Endothelial cell (in vitro differentiated cells): ENCODE results near the gene CYFIP1. TPM values are rescaled to one million over a fixed set of nuclear protein-coding genes. Genes with fewer than 3 reads are reported as not detected.

ENCODE experiments used
- DNase-seq: peaks from one replicate; pipeline ENCODE4 v3.0.0; 2021; ENCODE audit warnings: low spot score
- H3K27ac Mint-ChIP-seq: one replicate; pipeline ENCODE4 v1.8.0; 2021; ENCODE audit warnings: mixed read lengths, inconsistent platforms; ENCODE audit not compliant: unreplicated experiment
- H3K27me3 Mint-ChIP-seq: one replicate; pipeline ENCODE4 v1.8.0; 2021; ENCODE audit warnings: mild to moderate bottlenecking, moderate library complexity, mixed read lengths, inconsistent platforms; ENCODE audit not compliant: unreplicated experiment
- H3K36me3 Mint-ChIP-seq: one replicate; pipeline ENCODE4 v1.8.0; 2021; ENCODE audit warnings: mild to moderate bottlenecking, low read depth, mixed read lengths, inconsistent platforms; ENCODE audit not compliant: unreplicated experiment
- H3K4me1 Mint-ChIP-seq: one replicate; pipeline ENCODE4 v1.8.0; 2021; ENCODE audit warnings: mild to moderate bottlenecking, mixed read lengths, inconsistent platforms; ENCODE audit not compliant: unreplicated experiment
- H3K4me3 Mint-ChIP-seq: one replicate; pipeline ENCODE4 v1.8.0; 2021; ENCODE audit warnings: mild to moderate bottlenecking, mixed read lengths, inconsistent platforms; ENCODE audit not compliant: unreplicated experiment
- H3K9me3 Mint-ChIP-seq: one replicate; pipeline ENCODE4 v1.8.0; 2021; ENCODE audit warnings: mixed read lengths, inconsistent platforms; ENCODE audit not compliant: unreplicated experiment
- total RNA-seq: library from RNA; stranded (reverse); fragmentation: NEBNext Ultra II Directional; extraction: Animal tissue kit (Norgen Biotek cat#: 25700); gene quantifications from one replicate; pipeline ENCODE4 v1.2.1, GENCODE V29; 2021; ENCODE audit not compliant: unreplicated experiment
- TF ChIP-seq, protein P1 (sequence below): fragments of 200-600 bp; sonication (generic); IDR thresholded peaks from one replicate; pipeline ENCODE4 v1.5.0; 2021; ENCODE audit warnings: antibody characterized with exemption; ENCODE audit not compliant: unreplicated experiment

The CYFIP1 gene
- total RNA-seq, 1 donor from 2014 or later = 154 TPM

DNA sequence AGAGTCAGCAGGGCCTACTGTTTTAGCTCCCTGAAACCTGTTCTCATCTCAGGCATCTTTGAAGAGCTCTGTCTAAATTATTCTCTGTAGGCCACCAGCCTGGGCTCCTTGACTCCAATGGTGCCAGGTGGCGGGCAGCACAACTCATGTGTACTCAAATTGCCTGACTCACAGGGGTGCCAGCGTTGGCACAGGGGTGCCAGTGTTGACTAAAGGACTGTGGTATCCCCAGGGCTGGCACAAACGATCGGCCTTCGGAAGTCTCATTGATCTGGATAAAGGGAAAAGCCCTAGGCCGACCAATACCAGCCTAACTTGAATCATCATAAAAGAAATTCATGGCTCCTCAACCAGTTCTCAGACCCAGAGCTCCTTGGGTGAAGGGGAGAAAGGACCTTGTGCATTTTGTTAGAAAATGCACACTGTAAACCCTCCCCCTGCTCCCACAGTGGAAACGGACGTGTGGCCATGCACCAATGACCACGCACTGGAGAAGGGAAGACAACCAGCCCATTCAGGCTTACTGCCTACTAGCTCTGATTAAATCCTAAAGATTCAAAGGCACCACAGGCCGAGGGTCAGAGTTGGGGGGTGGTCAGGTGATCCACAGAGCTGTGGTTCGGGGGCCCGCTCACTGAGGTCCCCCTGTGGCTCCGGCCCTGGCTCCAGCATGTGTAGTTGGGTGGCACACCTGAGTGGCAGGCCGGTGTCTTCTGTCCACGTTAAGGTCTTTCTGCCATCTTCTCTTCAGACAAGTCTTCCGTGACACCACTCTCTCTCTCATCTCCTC is 72.8 kb downstream of the CYFIP1 start:
- Mint-ChIP-seq H3K4me1 (peaks cover 6% of the 10 kb centered on the region), H3K36me3 (peaks cover 42% of the 10 kb centered on the region), H3K9me3 (no peaks in the 10 kb centered on the region), H3K27me3 (peaks cover 6% of the 10 kb centered on the region), H3K4me3 (peak overlapping the region; percentile 61), H3K27ac (peak overlapping the region; percentile 14)
- no peak for DNase-seq
- TF ChIP-seq, protein P1, sequence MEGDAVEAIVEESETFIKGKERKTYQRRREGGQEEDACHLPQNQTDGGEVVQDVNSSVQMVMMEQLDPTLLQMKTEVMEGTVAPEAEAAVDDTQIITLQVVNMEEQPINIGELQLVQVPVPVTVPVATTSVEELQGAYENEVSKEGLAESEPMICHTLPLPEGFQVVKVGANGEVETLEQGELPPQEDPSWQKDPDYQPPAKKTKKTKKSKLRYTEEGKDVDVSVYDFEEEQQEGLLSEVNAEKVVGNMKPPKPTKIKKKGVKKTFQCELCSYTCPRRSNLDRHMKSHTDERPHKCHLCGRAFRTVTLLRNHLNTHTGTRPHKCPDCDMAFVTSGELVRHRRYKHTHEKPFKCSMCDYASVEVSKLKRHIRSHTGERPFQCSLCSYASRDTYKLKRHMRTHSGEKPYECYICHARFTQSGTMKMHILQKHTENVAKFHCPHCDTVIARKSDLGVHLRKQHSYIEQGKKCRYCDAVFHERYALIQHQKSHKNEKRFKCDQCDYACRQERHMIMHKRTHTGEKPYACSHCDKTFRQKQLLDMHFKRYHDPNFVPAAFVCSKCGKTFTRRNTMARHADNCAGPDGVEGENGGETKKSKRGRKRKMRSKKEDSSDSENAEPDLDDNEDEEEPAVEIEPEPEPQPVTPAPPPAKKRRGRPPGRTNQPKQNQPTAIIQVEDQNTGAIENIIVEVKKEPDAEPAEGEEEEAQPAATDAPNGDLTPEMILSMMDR = no peak

DNA sequence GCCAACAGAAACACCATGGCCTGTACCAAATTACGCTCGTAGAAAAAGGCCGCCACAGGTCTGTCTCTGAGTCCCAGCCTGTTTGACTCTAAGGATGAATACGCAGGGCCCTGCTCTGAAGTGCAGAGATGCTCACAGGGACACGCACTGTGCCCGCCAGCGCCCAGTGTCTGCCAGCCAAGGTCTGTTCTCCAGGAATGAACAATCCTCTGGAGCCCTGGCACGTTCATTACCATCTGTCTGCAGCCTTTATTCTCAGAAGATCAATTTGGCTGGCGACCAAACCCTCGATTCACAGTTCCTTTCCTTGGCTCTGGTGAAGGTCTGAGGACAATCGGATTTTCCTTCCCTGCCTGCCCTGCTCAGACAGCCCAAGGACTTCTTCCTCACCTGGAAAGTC is 75.4 kb downstream of the CYFIP1 start:
- Mint-ChIP-seq H3K4me3 (no peak overlapping the region), H3K4me1 (peaks cover 6% of the 10 kb centered on the region), H3K27ac (no peak overlapping the region), H3K9me3 (no peaks in the 10 kb centered on the region), H3K36me3 (peaks cover 40% of the 10 kb centered on the region), H3K27me3 (peaks cover 6% of the 10 kb centered on the region)
- DNase-seq = no peak
- TF ChIP-seq, protein P1 = no peak

DNA sequence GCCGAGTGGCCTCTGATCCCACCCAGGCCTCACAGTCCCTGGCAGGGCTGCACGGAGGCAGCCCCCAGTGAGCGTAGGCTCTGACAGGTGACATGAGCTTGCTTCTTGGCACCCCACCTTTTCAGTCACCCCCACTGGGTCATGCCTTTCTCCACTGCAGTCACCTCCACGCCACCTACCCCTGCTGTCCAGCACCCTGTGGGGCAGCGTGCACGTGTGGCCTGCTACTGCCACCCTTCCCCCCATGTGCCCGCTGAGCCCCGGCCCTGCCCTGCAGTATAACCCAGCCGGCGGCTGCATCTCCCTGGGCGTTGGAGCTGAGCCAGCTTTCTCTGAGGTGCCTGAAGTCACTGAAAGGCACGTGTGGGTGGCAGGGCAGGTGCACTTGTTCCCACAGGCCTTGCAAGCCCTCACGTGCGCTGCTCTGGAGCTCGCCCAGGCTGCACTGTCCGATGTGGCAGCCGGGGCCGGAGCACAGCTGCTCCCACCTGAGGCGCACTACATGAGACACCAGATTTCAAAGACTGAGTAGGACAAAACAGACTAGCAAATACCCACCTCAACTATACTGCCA is 76.1 kb downstream of the CYFIP1 start:
- no peak for DNase-seq
- H3K36me3 Mint-ChIP-seq = peaks cover 35% of the 10 kb centered on the region
- no peaks in the 10 kb centered on the region for H3K9me3 Mint-ChIP-seq
- peaks cover 6% of the 10 kb centered on the region for H3K4me1 Mint-ChIP-seq
- no peak overlapping the region for H3K27ac Mint-ChIP-seq
- TF ChIP-seq, protein P1 = no peak
- peaks cover 6% of the 10 kb centered on the region for H3K27me3 Mint-ChIP-seq
- H3K4me3 Mint-ChIP-seq = no peak overlapping the region

DNA sequence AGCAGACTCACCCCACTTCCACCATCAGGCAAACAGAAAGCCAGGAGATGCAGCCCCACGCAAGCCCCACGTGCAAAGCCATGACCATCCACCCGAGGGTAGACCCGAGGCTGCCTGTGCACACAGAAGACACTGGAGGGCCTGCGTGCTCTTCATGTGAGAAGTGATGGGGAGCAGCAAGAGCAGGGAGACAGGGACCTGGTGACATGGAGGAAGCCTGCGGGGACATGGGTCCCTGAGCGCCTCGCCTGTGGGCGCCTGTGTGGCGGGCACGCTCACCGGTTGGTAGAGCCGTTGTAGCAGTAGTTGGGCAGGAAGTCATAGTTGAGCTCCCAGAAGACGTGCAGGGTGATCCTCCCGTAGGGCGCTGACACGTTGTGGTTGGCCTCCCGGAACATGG is 76.7 kb downstream of the CYFIP1 start:
- peaks cover 30% of the 10 kb centered on the region for H3K36me3 Mint-ChIP-seq
- H3K4me1 Mint-ChIP-seq = peaks cover 6% of the 10 kb centered on the region
- DNase-seq = no peak

More for the DNA sequence above, 76.7 kb downstream of the CYFIP1 start:
- H3K9me3 Mint-ChIP-seq = no peaks in the 10 kb centered on the region
- H3K27me3 Mint-ChIP-seq = peaks cover 6% of the 10 kb centered on the region
- TF ChIP-seq, protein P1 = no peak
- no peak overlapping the region for H3K27ac Mint-ChIP-seq
- peak overlapping the region; percentile 33 for H3K4me3 Mint-ChIP-seq
